ENCODE results near the gene DPH3.
"Not testable (repeated sequence)": the region's sequence is repeated elsewhere in the genome, so short reads cannot be mapped to it uniquely, and the experiment has no call there.

Gene DPH3

DNA sequence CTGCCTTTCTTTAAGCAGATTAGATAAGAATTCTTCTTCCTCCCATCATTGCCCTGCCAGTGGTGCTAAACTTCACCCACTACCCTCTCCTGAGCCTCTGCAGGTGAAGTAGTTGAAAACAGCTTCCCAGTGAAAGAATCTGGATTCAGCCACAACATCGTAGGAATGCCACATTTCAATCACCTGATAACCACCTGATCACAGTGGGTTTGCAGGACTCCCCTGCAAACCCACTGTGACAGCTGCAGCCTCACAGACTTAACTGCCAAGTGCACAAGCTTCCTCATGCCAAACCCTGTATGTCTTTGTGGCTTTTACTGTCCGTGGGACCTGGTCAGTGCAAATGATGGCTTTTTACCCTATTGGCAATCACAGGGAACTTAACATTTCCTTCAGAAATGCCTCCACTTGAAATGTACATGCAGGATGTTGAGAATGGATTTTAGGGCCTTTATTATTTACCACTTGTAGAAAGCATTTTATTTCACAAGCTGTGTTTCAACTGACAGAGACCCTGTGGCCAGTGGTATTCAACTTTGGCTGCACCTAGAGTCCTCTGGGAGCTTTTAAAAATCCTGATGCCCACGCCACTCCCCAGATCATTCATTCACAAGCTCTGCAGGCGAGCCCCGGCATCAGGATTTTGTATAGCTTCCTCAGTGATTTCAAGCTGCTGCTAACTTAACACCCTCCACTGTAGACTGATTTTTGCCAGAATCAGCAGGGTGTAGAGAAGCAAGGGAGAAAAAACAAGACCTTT, 49.3 kb upstream of the DPH3 start (continued):
- TF ChIP-seq, protein P1, sequence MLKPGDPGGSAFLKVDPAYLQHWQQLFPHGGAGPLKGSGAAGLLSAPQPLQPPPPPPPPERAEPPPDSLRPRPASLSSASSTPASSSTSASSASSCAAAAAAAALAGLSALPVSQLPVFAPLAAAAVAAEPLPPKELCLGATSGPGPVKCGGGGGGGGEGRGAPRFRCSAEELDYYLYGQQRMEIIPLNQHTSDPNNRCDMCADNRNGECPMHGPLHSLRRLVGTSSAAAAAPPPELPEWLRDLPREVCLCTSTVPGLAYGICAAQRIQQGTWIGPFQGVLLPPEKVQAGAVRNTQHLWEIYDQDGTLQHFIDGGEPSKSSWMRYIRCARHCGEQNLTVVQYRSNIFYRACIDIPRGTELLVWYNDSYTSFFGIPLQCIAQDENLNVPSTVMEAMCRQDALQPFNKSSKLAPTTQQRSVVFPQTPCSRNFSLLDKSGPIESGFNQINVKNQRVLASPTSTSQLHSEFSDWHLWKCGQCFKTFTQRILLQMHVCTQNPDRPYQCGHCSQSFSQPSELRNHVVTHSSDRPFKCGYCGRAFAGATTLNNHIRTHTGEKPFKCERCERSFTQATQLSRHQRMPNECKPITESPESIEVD (tag by site-specific recombination; IDR thresholded peaks at IDR 0.05) = no peak
- no peak for TF ChIP-seq ZNF549 (tag by site-specific recombination; IDR thresholded peaks at IDR 0.05)
- TF ChIP-seq MEIS1 (CRISPR knock-in tag; IDR thresholded peaks at IDR 0.05; ENCODE audit: borderline replicate concordance) = no peak

DNA sequence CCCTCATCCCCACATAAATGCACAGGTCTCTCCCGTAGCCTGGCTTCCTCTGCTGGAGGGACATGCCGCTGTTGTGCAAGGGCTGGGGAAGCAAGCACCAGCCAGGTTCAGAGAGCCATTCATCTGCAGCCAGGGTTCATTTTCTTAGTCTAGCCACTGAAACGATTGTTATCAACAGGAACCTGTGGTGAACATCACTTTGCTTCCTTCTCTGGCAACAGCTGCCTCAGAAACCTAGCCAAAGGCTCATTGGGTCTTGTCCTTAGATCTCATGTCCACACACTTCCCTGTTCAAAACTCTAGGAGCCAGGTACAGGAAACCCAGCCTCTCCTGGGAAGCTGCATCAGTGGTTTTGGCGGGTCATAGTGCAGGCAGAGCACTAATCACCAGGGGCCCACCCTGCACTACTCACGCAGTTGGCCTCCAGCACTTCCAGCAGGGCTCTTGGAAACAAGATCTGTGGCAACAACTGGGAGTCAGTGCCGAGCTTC, 47.3 kb upstream of the DPH3 start:
- TF ChIP-seq IKZF3 (tag by site-specific recombination; IDR thresholded peaks at IDR 0.05) = no peak
- TF ChIP-seq SCRT2 (tag by site-specific recombination; IDR thresholded peaks at IDR 0.05) = peak; percentile 85
- no peak for TF ChIP-seq BCL11B (tag by site-specific recombination; IDR thresholded peaks at IDR 0.05; ENCODE audit: low read depth)
- TF ChIP-seq SCRT1 (tag by site-specific recombination; IDR thresholded peaks at IDR 0.05; ENCODE audit: borderline replicate concordance) = peak; percentile 39; the same call in 1 of the 2 replicates
- CTCF ChIA-PET = interaction anchor here (0.5 to 0.8 kb wide), 2 partner anchors 280 to 1240 kb away, joined by 3 read pairs; no protein-coding TSS in a partner anchor
- Histone ChIP-seq H3K4me3 (ENCODE audit: low read depth, low read length) (no peak overlapping the region), H3K9me3 (ENCODE audit: control insufficient read depth, insufficient read depth, low read depth, low read length) (no peaks in the 10 kb centered on the region), H3K27ac (ENCODE audit: extremely low read depth, low read depth, low read length) (no peak overlapping the region), H3K4me1 (ENCODE audit: control insufficient read depth, insufficient read depth, low read length) (no peaks in the 10 kb centered on the region), H3K36me3 (ENCODE audit: control insufficient read depth in 2 of 2, insufficient read depth in 1 of 2, low read length in 2 of 2) (peaks cover 0 to 36% of the 10 kb centered on the region in 2 experiments; a peak in 2 of 3 replicates)
- POLR2A ChIA-PET = no interaction called here

DNA sequence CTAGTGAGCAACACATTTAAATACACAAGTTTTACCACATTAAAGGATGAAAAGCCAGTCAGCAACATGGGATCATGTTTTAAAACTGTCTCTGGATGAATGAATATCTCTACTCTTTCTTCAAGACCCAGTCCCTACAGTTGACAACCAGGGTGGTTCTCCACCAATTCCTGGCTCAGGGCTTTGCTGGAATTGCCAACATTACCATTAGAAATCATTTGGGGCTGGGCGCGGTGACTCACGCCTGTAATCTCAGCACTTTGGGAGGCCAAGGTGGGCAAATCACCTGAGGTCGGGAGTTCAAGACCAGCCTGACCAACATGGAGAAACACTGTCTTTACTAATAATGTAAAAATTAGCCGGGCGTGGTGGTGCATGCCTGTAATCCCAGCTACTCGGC, 45.7 kb upstream of the DPH3 start:
- H3K4me3 ChIP-seq (ENCODE audit: low read depth, low read length); H3K9me3 ChIP-seq (ENCODE audit: control insufficient read depth, insufficient read depth, low read depth, low read length); H3K27ac ChIP-seq (ENCODE audit: extremely low read depth, low read depth, low read length); H3K4me1 ChIP-seq (ENCODE audit: control insufficient read depth, insufficient read depth, low read length); CTCF ChIA-PET; POLR2A ChIA-PET: not testable (repeated sequence)
- peaks cover 0 to 31% of the 10 kb centered on the region in 2 experiments; a peak in 2 of 3 replicates for H3K36me3 ChIP-seq (ENCODE audit: control insufficient read depth in 2 of 2, insufficient read depth in 1 of 2, low read length in 2 of 2)

DNA sequence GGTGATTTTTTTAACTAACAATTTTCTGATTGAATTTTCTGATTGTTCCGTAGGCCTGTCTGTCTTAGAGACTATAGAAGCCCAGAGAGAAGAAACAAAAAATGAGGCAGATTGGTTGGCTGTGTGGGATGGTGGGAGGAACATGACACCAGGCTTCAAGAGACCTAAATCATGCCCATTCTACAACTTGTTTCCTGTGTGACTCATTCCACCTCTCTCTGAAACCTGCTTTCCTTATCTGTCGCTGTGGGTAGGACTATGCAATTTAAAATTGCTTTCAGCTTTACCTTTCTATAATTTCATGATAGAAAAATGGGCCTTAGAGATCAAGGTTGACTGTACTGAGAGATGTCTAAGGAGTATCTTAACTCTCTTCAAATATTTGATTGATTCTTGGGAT, 44.8 kb upstream of the DPH3 start:
- H3K4me3 ChIP-seq (ENCODE audit: low read depth, low read length) = no peak overlapping the region
- POLR2A ChIA-PET = no interaction called here
- H3K4me1 ChIP-seq (ENCODE audit: control insufficient read depth, insufficient read depth, low read length) = no peaks in the 10 kb centered on the region
- CTCF ChIA-PET = no interaction called here
- no peak overlapping the region for H3K27ac ChIP-seq (ENCODE audit: extremely low read depth, low read depth, low read length)
- TF ChIP-seq, protein P2, sequence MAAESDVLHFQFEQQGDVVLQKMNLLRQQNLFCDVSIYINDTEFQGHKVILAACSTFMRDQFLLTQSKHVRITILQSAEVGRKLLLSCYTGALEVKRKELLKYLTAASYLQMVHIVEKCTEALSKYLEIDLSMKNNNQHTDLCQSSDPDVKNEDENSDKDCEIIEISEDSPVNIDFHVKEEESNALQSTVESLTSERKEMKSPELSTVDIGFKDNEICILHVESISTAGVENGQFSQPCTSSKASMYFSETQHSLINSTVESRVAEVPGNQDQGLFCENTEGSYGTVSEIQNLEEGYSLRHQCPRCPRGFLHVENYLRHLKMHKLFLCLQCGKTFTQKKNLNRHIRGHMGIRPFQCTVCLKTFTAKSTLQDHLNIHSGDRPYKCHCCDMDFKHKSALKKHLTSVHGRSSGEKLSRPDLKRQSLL (tag by site-specific recombination; IDR thresholded peaks at IDR 0.05) = no peak
- TF ChIP-seq ZNF426 (tag by site-specific recombination; IDR thresholded peaks at IDR 0.05) (no peak), SP2 (tag by site-specific recombination; IDR thresholded peaks at IDR 0.05) (0 out of 2 replicates have a peak, but pooled peaks have one; percentile 28), PRDM1 (tag by site-specific recombination; IDR thresholded peaks at IDR 0.05) (peak; percentile 41; the same call in 1 of the 2 replicates), SP7 (tag by site-specific recombination; IDR thresholded peaks at IDR 0.05) (peak; percentile 62; the same call in 1 of the 2 replicates), EGR2 (tag by site-specific recombination; IDR thresholded peaks at IDR 0.05; ENCODE audit: low read depth) (peak; percentile 32; the same call in 1 of the 2 replicates), ZFHX2 (tag by site-specific recombination; conservative IDR thresholded peaks at IDR 0.05) (0 out of 2 replicates have a peak, but pooled peaks have one; percentile 19), ZNF529 (tag by site-specific recombination; IDR thresholded peaks at IDR 0.05; ENCODE audit: insufficient replicate concordance) (no peak), ZNF600 (tag by site-specific recombination; IDR thresholded peaks at IDR 0.05) (0 out of 2 replicates have a peak, but pooled peaks have one; percentile 26)
- H3K9me3 ChIP-seq (ENCODE audit: control insufficient read depth, insufficient read depth, low read depth, low read length) = no peaks in the 10 kb centered on the region
- peaks cover 0 to 37% of the 10 kb centered on the region in 2 experiments; a peak in 1 of 3 replicates for H3K36me3 ChIP-seq (ENCODE audit: control insufficient read depth in 2 of 2, insufficient read depth in 1 of 2, low read length in 2 of 2)
